Ishikawa (cell line): Measurements from ENCODE around the gene EXOC6.
A peak's percentile ranks its signal among the peaks of the same experiment; 100 is the strongest.

Source experiments
- CEBPB ChIP-seq: IDR thresholded peaks from 2 replicates; pipeline ENCODE4 v1.6.1; 2012
- CREB1 ChIP-seq: IDR thresholded peaks from 2 replicates; pipeline ENCODE4 v1.6.1; 2012; ENCODE audit warnings: low read depth
- EGR1 ChIP-seq: IDR thresholded peaks from 2 replicates; pipeline ENCODE4 v1.6.1; 2012
- EP300 ChIP-seq: IDR thresholded peaks from 2 replicates; pipeline ENCODE4 v1.6.1; 2012; ENCODE audit warnings: borderline replicate concordance
- FOXM1 ChIP-seq: IDR thresholded peaks from 2 replicates; pipeline ENCODE4 v1.6.1; 2012; ENCODE audit warnings: low read depth, borderline replicate concordance
- MAX ChIP-seq: IDR thresholded peaks from 2 replicates; pipeline ENCODE4 v1.6.1; 2012
- NFIC ChIP-seq: IDR thresholded peaks from 2 replicates; pipeline ENCODE4 v1.6.1; 2012
- RAD21 ChIP-seq: IDR thresholded peaks from 2 replicates; pipeline ENCODE4 v1.6.1; 2012; ENCODE audit warnings: low read depth
- REST ChIP-seq: IDR thresholded peaks from 2 replicates; pipeline ENCODE4 v1.6.1; 2012; ENCODE audit warnings: low read depth, mild to moderate bottlenecking
- TAF1 ChIP-seq: IDR thresholded peaks from 2 replicates; pipeline ENCODE4 v1.6.1; 2012; ENCODE audit warnings: low read depth, mild to moderate bottlenecking
- TCF12 ChIP-seq: IDR thresholded peaks from 2 replicates; pipeline ENCODE4 v1.6.1; 2012; ENCODE audit warnings: low read depth
- TEAD4 ChIP-seq: IDR thresholded peaks from 2 replicates; pipeline ENCODE4 v1.6.1; 2012
- USF1 ChIP-seq: IDR thresholded peaks from 2 replicates; pipeline ENCODE4 v1.6.1; 2012
- YY1 ChIP-seq: IDR thresholded peaks from 2 replicates; pipeline ENCODE4 v1.6.1; 2012; ENCODE audit warnings: low read depth
- ZBTB7A ChIP-seq: IDR thresholded peaks from 2 replicates; pipeline ENCODE4 v1.6.1; 2012; ENCODE audit warnings: low read depth

The EXOC6 gene

GRCh38 chr10:92942226-92942625 is 93.9 kb downstream of the EXOC6 start:
- TF ChIP-seq CEBPB (no peak), MAX (no peak), TAF1 (no peak), YY1 (no peak), FOXM1 (no peak), RAD21 (no peak), TCF12 (no peak), EGR1 (no peak), NFIC (no peak), REST (no peak), ZBTB7A (no peak), TEAD4 (no peak), CREB1 (no peak), EP300 (no peak), USF1 (no peak)

- TF ChIP-seq RAD21 (no peak), YY1 (no peak)
Observed at GRCh38 chr10:92946491-92946890, 98.2 kb downstream of the EXOC6 start.

GRCh38 chr10:92957223-92958010 is 109.1 kb downstream of the EXOC6 start:
- no peak for TF ChIP-seq TAF1
- no peak for TF ChIP-seq EGR1
- no peak for TF ChIP-seq YY1
- TF ChIP-seq CREB1: no peak
- no peak for TF ChIP-seq FOXM1
- no peak for TF ChIP-seq TCF12
- TF ChIP-seq USF1: no peak
- TF ChIP-seq NFIC: no peak
- TF ChIP-seq CEBPB: no peak
- TF ChIP-seq REST: no peak
- TF ChIP-seq ZBTB7A: no peak
- no peak for TF ChIP-seq TEAD4

- TF ChIP-seq YY1 (no peak), TCF12 (no peak), TEAD4 (no peak), EGR1 (no peak), CREB1 (no peak), EP300 (no peak), MAX (no peak)
Observed at GRCh38 chr10:92961638-92962037, 113.3 kb downstream of the EXOC6 start.

- TF ChIP-seq TEAD4 (peak; percentile 86), FOXM1 (no peak), RAD21 (peak; percentile 56; the same call in 1 of the 2 replicates)
Observed at GRCh38 chr10:92965314-92965713, 117.0 kb downstream of the EXOC6 start.

- TF ChIP-seq EGR1 (no peak), MAX (no peak), CREB1 (no peak), TCF12 (no peak), CEBPB (no peak)
Observed at GRCh38 chr10:92967641-92968040, 119.3 kb downstream of the EXOC6 start.
